Measurements from ENCODE around the gene ARHGEF7.

ARHGEF7 gene

DNA sequence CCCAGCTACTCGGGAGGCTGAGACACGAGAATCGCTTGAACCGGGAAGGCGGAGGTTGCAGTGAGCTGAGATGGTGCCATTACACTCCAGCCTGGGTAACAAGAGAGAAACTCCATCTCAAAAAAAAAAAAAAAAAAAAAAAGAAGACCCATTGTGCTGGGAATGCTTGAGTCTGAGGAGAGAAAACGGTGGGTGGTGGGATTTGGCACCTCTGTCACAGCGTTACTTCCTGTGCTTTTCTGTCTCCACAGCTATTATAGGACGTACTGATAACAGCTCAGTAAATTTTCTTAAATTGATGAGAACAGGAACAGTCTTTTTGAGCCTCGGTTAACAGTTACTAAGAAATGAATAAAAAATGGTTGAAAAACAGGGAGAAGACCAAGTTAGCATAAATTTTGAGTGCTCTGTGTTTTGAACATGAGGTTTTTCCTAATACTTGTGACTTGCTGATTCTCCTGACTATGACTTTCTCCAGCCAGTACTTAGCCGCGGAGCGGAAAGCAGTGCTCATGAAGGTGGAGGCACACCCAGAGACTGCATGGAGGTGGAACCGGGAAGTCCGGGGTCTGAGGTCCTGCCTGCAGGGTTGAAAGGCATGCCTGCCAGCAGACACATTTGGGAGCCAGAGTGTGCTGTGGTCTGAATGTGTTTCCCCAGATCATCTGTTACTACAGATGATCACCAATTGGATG lies 150.0 kb downstream of the ARHGEF7 start:
- no peak overlapping the region for H3K4me3 ChIP-seq (ENCODE audit: control insufficient read depth, low read depth, low read length)
- TF ChIP-seq, protein P1, sequence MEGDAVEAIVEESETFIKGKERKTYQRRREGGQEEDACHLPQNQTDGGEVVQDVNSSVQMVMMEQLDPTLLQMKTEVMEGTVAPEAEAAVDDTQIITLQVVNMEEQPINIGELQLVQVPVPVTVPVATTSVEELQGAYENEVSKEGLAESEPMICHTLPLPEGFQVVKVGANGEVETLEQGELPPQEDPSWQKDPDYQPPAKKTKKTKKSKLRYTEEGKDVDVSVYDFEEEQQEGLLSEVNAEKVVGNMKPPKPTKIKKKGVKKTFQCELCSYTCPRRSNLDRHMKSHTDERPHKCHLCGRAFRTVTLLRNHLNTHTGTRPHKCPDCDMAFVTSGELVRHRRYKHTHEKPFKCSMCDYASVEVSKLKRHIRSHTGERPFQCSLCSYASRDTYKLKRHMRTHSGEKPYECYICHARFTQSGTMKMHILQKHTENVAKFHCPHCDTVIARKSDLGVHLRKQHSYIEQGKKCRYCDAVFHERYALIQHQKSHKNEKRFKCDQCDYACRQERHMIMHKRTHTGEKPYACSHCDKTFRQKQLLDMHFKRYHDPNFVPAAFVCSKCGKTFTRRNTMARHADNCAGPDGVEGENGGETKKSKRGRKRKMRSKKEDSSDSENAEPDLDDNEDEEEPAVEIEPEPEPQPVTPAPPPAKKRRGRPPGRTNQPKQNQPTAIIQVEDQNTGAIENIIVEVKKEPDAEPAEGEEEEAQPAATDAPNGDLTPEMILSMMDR (conservative IDR thresholded peaks at IDR 0.05; ENCODE audit: control insufficient read depth, insufficient read depth, low read depth, low read length) = no peak
- no peak for DNase-seq (ENCODE audit: low read depth)

- TF ChIP-seq, protein P1 (conservative IDR thresholded peaks at IDR 0.05; ENCODE audit: control insufficient read depth, insufficient read depth, low read depth, low read length) = no peak
- DNase-seq (ENCODE audit: low read depth) = no peak
- H3K4me3 ChIP-seq (ENCODE audit: control insufficient read depth, low read depth, low read length) = no peak overlapping the region
These were observed 150.6 kb downstream of the ARHGEF7 start for GRCh38 chr13:111265701-111266035.

- TF ChIP-seq, protein P1 (conservative IDR thresholded peaks at IDR 0.05; ENCODE audit: control insufficient read depth, insufficient read depth, low read depth, low read length) = no peak
- DNase-seq (ENCODE audit: low read depth) = no peak
- H3K4me3 ChIP-seq (ENCODE audit: control insufficient read depth, low read depth, low read length) = no peak overlapping the region
These were observed 152.1 kb downstream of the ARHGEF7 start for GRCh38 chr13:111267205-111267604.

DNA sequence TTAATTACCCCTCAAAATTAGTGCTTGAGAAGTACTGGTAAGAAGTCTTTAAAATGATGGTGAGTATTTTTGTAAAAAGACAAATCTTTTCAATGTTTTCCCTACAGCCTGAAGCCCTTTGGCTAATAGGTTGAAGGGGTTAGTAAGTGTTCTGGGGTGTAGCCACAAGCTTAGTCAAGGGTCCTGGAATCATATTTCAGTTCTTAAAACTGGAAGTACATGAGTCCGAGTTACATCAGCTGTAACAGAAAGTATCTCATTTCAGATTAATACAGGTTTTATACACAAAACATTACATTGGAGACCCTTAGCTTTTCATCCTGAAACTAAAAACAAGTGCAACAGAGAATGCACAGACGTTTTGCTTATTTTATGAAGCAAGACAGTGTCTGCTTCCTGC lies 152.7 kb downstream of the ARHGEF7 start:
- no peak overlapping the region for H3K4me3 ChIP-seq (ENCODE audit: control insufficient read depth, low read depth, low read length)
- TF ChIP-seq, protein P1 (conservative IDR thresholded peaks at IDR 0.05; ENCODE audit: control insufficient read depth, insufficient read depth, low read depth, low read length) = no peak
- peak; percentile 61 for DNase-seq (ENCODE audit: low read depth)

DNA sequence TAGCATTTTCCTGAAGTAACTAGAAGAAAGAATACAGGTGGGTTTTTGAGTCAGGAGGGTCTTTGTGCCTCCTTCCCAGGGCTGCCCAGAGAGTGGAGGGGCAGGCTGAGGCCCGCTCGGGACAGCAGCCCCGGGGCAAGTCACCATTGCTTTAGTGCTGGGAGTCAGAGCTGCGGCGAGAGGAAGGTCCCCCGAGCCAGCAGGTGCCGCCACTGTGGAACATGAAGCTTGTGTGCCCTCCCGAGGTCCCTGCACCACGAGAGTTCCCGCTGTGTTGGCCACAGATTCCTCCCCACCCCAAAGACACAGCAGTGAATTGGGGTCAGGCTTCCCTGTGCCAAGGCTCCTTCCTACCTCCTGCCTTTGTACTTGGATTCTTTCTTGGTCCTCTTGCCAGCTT lies 154.4 kb downstream of the ARHGEF7 start:
- H3K4me3 ChIP-seq (ENCODE audit: control insufficient read depth, low read depth, low read length) = no peak overlapping the region
- DNase-seq (ENCODE audit: low read depth) = no peak
- TF ChIP-seq, protein P1 (conservative IDR thresholded peaks at IDR 0.05; ENCODE audit: control insufficient read depth, insufficient read depth, low read depth, low read length) = no peak

- TF ChIP-seq, protein P1 (conservative IDR thresholded peaks at IDR 0.05; ENCODE audit: control insufficient read depth, insufficient read depth, low read depth, low read length) = no peak
- no peak overlapping the region for H3K4me3 ChIP-seq (ENCODE audit: control insufficient read depth, low read depth, low read length)
- DNase-seq (ENCODE audit: low read depth) = peak; percentile 16
These were observed 155.0 kb downstream of the ARHGEF7 start for GRCh38 chr13:111270126-111270525.
